OCI-LY1 (cell line): Measurements from ENCODE around the gene RPS23.
"Not testable (repeated sequence)": the region's sequence is repeated elsewhere in the genome, so short reads cannot be mapped to it uniquely, and the experiment has no call there.

ENCODE experiments used
- H2AFZ ChIP-seq: fragments of 200-600 bp; sonication (generic), shearing (Covaris generic); 2 replicates; pipeline ENCODE4 v1.6.0; 2014; ENCODE audit warnings: antibody characterized with exemption, mild to moderate bottlenecking, low read length
- H3F3A ChIP-seq: fragments of 200-600 bp; sonication (generic), shearing (Covaris generic); 2 replicates; pipeline ENCODE4 v1.6.0; 2014; ENCODE audit warnings: mild to moderate bottlenecking, antibody characterized with exemption, low read length, moderate library complexity; ENCODE audit not compliant: insufficient read depth
- H3K27ac ChIP-seq: fragments of 200-600 bp; sonication (generic); 2 replicates; pipeline ENCODE4 v1.5.1; 2014; ENCODE audit warnings: low read length, mixed run types, mild to moderate bottlenecking, low read depth; ENCODE audit not compliant: poor library complexity, severe bottlenecking
- H3K27me3 ChIP-seq: fragments of 200-600 bp; sonication (generic); 2 replicates; pipeline ENCODE4 v1.6.0; 2014; ENCODE audit warnings: antibody characterized with exemption, mild to moderate bottlenecking, low read length, moderate library complexity; ENCODE audit not compliant: insufficient read depth
- H3K36me3 ChIP-seq: fragments of 200-600 bp; sonication (generic); 2 replicates; pipeline ENCODE4 v1.6.1; 2014; ENCODE audit warnings: mild to moderate bottlenecking, antibody characterized with exemption, low read length, moderate library complexity, mixed read lengths; ENCODE audit not compliant: insufficient read depth
- H3K4me1 ChIP-seq: fragments of 200-600 bp; sonication (generic); 2 replicates; pipeline ENCODE4 v1.5.1; 2014; ENCODE audit warnings: mild to moderate bottlenecking, low read length, moderate library complexity; ENCODE audit not compliant: insufficient read depth, severe bottlenecking
- H3K4me2 ChIP-seq: fragments of 200-600 bp; sonication (generic), shearing (Covaris generic); 2 replicates; pipeline ENCODE4 v1.6.1; 2014; ENCODE audit warnings: low read length
- H3K4me3 ChIP-seq: fragments of 200-600 bp; sonication (generic); 2 replicates; pipeline ENCODE4 v1.5.1; 2014; ENCODE audit warnings: low read length, low read depth, mild to moderate bottlenecking, mixed read lengths; ENCODE audit not compliant: poor library complexity, severe bottlenecking
- H3K79me2 ChIP-seq: fragments of 200-600 bp; shearing (Covaris generic); 2 replicates; pipeline ENCODE4 v1.6.1; 2016; ENCODE audit warnings: mixed run types, low read length, mixed read lengths; ENCODE audit not compliant: insufficient read depth
- H3K9ac ChIP-seq: fragments of 200-600 bp; sonication (generic), shearing (Covaris generic); 2 replicates; pipeline ENCODE4 v1.6.1; 2014; ENCODE audit warnings: mild to moderate bottlenecking, low read length, mixed read lengths
- H3K9me2 ChIP-seq: fragments of 200-600 bp; sonication (generic), shearing (Covaris generic); 2 replicates; pipeline ENCODE4 v1.6.1; 2014; ENCODE audit warnings: low read depth, mild to moderate bottlenecking, low read length, mixed read lengths
- H3K9me3 ChIP-seq: fragments of 200-600 bp; shearing (Covaris generic); 2 replicates; pipeline ENCODE4 v1.6.1; 2014; ENCODE audit warnings: low read length, mixed read lengths
- H4K20me1 ChIP-seq: fragments of 200-600 bp; sonication (generic), shearing (Covaris generic); 2 replicates; pipeline ENCODE4 v1.6.0; 2016; ENCODE audit warnings: mild to moderate bottlenecking, low read length; ENCODE audit not compliant: insufficient read depth
- CTCF ChIP-seq: fragments of 200-600 bp; sonication (generic), shearing (Covaris generic); IDR thresholded peaks from 2 replicates; pipeline ENCODE4 v1.5.1; 2017; ENCODE audit warnings: mild to moderate bottlenecking, antibody characterized with exemption, low read length, moderate library complexity, mixed read lengths
- EZH2 ChIP-seq: fragments of 200-600 bp; sonication (generic), shearing (Covaris generic); IDR thresholded peaks from 2 replicates; pipeline ENCODE4 v1.8.0; 2017; ENCODE audit warnings: borderline replicate concordance, mixed run types, mild to moderate bottlenecking, antibody characterized with exemption, low read length, moderate library complexity, mixed read lengths

Gene RPS23

GRCh38 chr5:82276800-82277612, 1.1 kb downstream of the RPS23 start:
- H3K9me3 ChIP-seq = no peaks in the 10 kb centered on the region
- no peaks in the 10 kb centered on the region for H3K27me3 ChIP-seq
- no peaks in the 10 kb centered on the region for H3K9me2 ChIP-seq
- peak overlapping the region; percentile 94 for H3K9ac ChIP-seq
- peak overlapping the region; percentile 85 for H3K4me3 ChIP-seq
- H3K79me2 ChIP-seq = peaks cover 16% of the 10 kb centered on the region
- no peak for TF ChIP-seq EZH2
- TF ChIP-seq CTCF = no peak
- H3F3A ChIP-seq = no peaks in the 10 kb centered on the region; the same call in none of the 2 replicates
- H3K4me2 ChIP-seq = peak overlapping the region; percentile 93
- no peak overlapping the region for H2AFZ ChIP-seq
- H3K4me1 ChIP-seq = peaks cover 47% of the 10 kb centered on the region
- peaks cover 49% of the 10 kb centered on the region for H3K36me3 ChIP-seq
- no peaks in the 10 kb centered on the region for H4K20me1 ChIP-seq
- peak overlapping the region; percentile 52 for H3K27ac ChIP-seq

GRCh38 chr5:82275216-82275664, 2.9 kb downstream of the RPS23 start:
- Histone ChIP-seq H3K4me3 (no peak overlapping the region), H3K9me3 (no peaks in the 10 kb centered on the region), H3K27me3 (no peaks in the 10 kb centered on the region), H3K79me2 (peaks cover 16% of the 10 kb centered on the region), H3K27ac (no peak overlapping the region), H2AFZ (no peak overlapping the region), H3K4me2 (no peak overlapping the region), H4K20me1 (no peaks in the 10 kb centered on the region), H3K9ac (no peak overlapping the region), H3K36me3 (peaks cover 49% of the 10 kb centered on the region), H3K4me1 (peaks cover 47% of the 10 kb centered on the region), H3K9me2 (no peaks in the 10 kb centered on the region), H3F3A (no peaks in the 10 kb centered on the region; the same call in none of the 2 replicates)
- TF ChIP-seq EZH2 (no peak), CTCF (no peak)

DNA sequence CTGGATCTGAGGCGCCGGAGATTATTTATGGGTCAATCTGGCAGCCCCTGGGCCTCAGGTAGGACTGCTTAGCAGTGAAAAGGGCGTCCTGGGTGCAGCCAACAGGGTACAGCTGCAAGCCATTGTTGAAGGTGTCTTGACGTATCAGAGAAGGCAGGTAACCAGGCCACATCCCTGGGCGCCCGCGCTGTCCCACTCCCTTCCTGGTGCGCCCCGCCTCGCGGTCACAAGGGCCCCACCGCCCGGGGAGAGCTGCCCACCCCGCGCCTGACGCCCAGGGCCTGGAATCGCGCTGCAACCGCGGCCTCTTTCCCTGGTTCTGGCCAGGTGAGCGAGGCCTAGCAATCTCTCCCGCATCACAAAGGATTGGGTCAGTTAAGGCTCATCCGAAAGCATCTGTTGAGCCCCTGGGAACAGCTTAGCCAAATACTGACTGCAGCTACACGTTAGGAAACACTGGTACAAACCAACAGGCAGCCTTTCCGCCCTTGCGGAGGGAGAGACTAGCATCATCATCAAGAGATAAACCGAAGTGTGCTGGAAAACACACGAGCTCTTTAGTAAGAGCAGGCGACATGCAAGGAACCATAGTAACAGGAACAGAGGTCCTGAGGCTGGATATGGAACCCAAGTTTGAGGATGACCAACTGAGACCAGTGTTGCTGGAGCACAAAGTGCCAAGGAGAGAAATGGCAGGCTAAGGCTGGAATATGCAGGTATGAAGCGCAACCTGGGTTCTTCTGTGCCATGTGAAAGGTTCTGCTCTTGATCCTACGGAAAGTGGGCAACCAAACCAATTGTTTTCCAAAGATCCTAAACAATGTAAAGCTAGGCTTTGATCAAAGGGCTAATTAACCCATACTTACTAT, 3.6 kb downstream of the RPS23 start:
- peaks cover 56% of the 10 kb centered on the region for H3K36me3 ChIP-seq
- peaks cover 47% of the 10 kb centered on the region for H3K4me1 ChIP-seq
- no peaks in the 10 kb centered on the region for H3K9me2 ChIP-seq
- no peak overlapping the region for H2AFZ ChIP-seq
- no peaks in the 10 kb centered on the region; the same call in none of the 2 replicates for H3F3A ChIP-seq
- peak overlapping the region; percentile 13; the same call in 1 of the 2 replicates for H3K4me2 ChIP-seq
- peak overlapping the region; percentile 52 for H3K27ac ChIP-seq
- H3K4me3 ChIP-seq = no peak overlapping the region
- no peak for TF ChIP-seq EZH2
- no peak for TF ChIP-seq CTCF
- no peaks in the 10 kb centered on the region for H4K20me1 ChIP-seq
- no peak overlapping the region for H3K9ac ChIP-seq
- no peaks in the 10 kb centered on the region for H3K27me3 ChIP-seq
- H3K79me2 ChIP-seq = peaks cover 16% of the 10 kb centered on the region
- no peaks in the 10 kb centered on the region for H3K9me3 ChIP-seq

DNA sequence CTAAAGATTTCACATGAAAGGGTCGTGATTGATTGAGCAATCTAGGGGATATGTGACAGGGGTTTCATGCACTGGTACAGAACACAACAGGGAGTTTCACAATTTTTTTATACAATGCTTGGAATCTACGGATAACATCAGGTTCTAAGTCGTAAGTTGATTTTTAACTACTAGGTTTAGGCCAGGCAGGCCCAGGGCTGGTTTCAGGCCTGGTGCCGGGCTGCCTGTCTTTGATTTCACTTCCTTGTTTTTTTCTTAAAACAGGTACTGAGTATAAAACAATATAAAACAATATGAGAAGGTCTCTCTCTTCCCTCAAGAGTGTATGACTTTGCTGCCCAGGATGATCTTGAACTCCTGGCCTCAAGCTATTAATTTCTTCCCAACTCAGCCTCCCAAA, 4.7 kb downstream of the RPS23 start:
- Histone ChIP-seq H3K36me3 (peaks cover 67% of the 10 kb centered on the region), H3K79me2 (peaks cover 16% of the 10 kb centered on the region), H3K4me1 (peaks cover 41% of the 10 kb centered on the region), H3K27ac (peak overlapping the region; percentile 52)
- not testable (repeated sequence) for H3K4me2 ChIP-seq, H3K27me3 ChIP-seq, H3K9me3 ChIP-seq, H3K4me3 ChIP-seq, H3K9ac ChIP-seq, H3K9me2 ChIP-seq, H4K20me1 ChIP-seq, H2AFZ ChIP-seq, H3F3A ChIP-seq
